Transverse colon (tissue), 4 donors: ENCODE data around the gene DAAM1. TPM values are rescaled to one million over a fixed set of nuclear protein-coding genes. Genes with fewer than 3 reads are reported as not detected.

ENCODE experiments used
- DNase-seq: peaks from one replicate; pipeline ENCODE4 v3.0.0-alpha.2; 2019
- H3K27ac ChIP-seq, 4 donors: fragments of 200-600 bp; sonication (generic); 2 replicates each; pipeline ENCODE4 v1.5.1; 2016 to 2018; ENCODE audit warnings: inconsistent platforms in 4 of 4
- H3K27me3 ChIP-seq: fragments of 200-600 bp; sonication (generic); 2 replicates; pipeline ENCODE4 v1.5.1; 2017; ENCODE audit warnings: inconsistent platforms
- H3K36me3 ChIP-seq, 4 donors: fragments of 200-600 bp; sonication (generic); 2 replicates each; pipeline ENCODE4 v1.5.1; 2017 to 2019; ENCODE audit warnings: inconsistent platforms in 4 of 4
- H3K4me1 ChIP-seq, 4 donors: fragments of 200-600 bp; sonication (generic); 2 replicates each; pipeline ENCODE4 v1.5.1; 2017 to 2020; ENCODE audit warnings: inconsistent platforms in 4 of 4
- H3K4me3 ChIP-seq, 4 donors: fragments of 200-600 bp; sonication (generic); 1 replicate in 1 of 4; 2 replicates in 3 of 4; pipeline versions ENCODE4 v1.5.1 to v1.6.1; 2017 to 2019; ENCODE audit warnings: inconsistent platforms in 4 of 4
- H3K9me3 ChIP-seq, 2 donors: fragments of 200-600 bp; sonication (generic); 2 replicates each; pipeline ENCODE4 v1.5.1; 2017 to 2019; ENCODE audit warnings: inconsistent platforms in 2 of 2
- CTCF ChIP-seq, 5 experiments: fragments of 200-600 bp in 3 of 5; fragments of 450-650 bp in 2 of 5; sonication (generic) in 3 of 5; IDR thresholded peaks; 1 replicate in 2 of 5; 2 replicates in 3 of 5; pipeline ENCODE4 v1.5.1; 2016 to 2017; ENCODE audit warnings: antibody characterized with exemption in 5 of 5, inconsistent platforms in 3 of 5, mild to moderate bottlenecking in 2 of 5, moderate library complexity in 1 of 5
- EP300 ChIP-seq: sonication (generic); formaldehyde crosslinking; IDR thresholded peaks from one replicate; pipeline ENCODE4 v1.6.1; 2017; ENCODE audit warnings: antibody characterized with exemption, low read depth
- POLR2A ChIP-seq: fragments of 450-650 bp; IDR thresholded peaks from one replicate; pipeline ENCODE4 v1.6.1; 2016; ENCODE audit warnings: antibody characterized with exemption, mild to moderate bottlenecking, moderate library complexity
- POLR2AphosphoS5 ChIP-seq, 3 donors: sonication (generic); formaldehyde crosslinking; IDR thresholded peaks; one replicate each; pipeline ENCODE4 v1.6.1; 2016; ENCODE audit warnings: antibody characterized with exemption in 3 of 3
- WGBS, 2 donors: methylation state at CpG; one replicate each; pipeline ENCODE4 v1.1.5; 2018; ENCODE audit warnings: low coverage in 1 of 2; 5-methylcytosine and 5-hydroxymethylcytosine counted together
- in situ Hi-C, 4 donors: fragments of 200-750 bp; cut with MboI; loops; one replicate each; pipeline versions ENCODE4 v1.15.0 to v1.15.1; 2017; ENCODE audit warnings: low sequenced_read_pairs in 3 of 4, low pct_ligation_motif_present in 1 of 4, low pct_unique_long_range_greater_than_20kb in 1 of 4
- intact Hi-C: fragments of 100-400 bp; cut with DNase I; formaldehyde crosslinking; loops from one replicate; pipeline ENCODE4 v1.15.1; 2023; ENCODE audit warnings: low total_unique reads
- total RNA-seq, 4 donors: library from RNA; depleted of rRNA; stranded (reverse); fragments of >200 nt; gene quantifications; one replicate each; pipeline ENCODE4 v1.1.0, GENCODE V29; 2016

The DAAM1 gene
- total RNA-seq, 4 donors from 2014 or later = 23.9 to 44.5 (median 42.8) TPM

- no peaks in the 10 kb centered on the region for H3K27me3 ChIP-seq
- H3K27ac ChIP-seq = peak overlapping the region; percentile 56 to 84 (median 70)
- intact Hi-C loops (no loop called here), in situ Hi-C loops (no loop called here)
- no peak for TF ChIP-seq CTCF (IDR thresholded peaks at IDR 0.05)
- peak in 2 of 3 donors; percentile 36 to 39 for TF ChIP-seq POLR2AphosphoS5 (IDR thresholded peaks at IDR 0.05)
- H3K9me3 ChIP-seq = no peaks in the 10 kb centered on the region
- peak; percentile 48 for DNase-seq
- H3K4me1 ChIP-seq = peaks cover 16 to 41% (median 18%) of the 10 kb centered on the region in 4 donors
- no peak overlapping the region for H3K4me3 ChIP-seq
- WGBS, 2 donors = 63 to 66% methylated on average over 4 of the region's 4 CpGs
- H3K36me3 ChIP-seq = peaks cover 0 to 5% (median under 1%) of the 10 kb centered on the region in 4 donors
Observed at GRCh38 chr14:59337141-59337611, 148.7 kb downstream of the DAAM1 start.

GRCh38 chr14:59338761-59339160 is 150.3 kb downstream of the DAAM1 start:
- in situ Hi-C loops = no loop called here
- DNase-seq = no peak
- no peaks in the 10 kb centered on the region for H3K9me3 ChIP-seq
- peaks cover 0 to 5% (median under 1%) of the 10 kb centered on the region in 4 donors for H3K36me3 ChIP-seq
- no peaks in the 10 kb centered on the region for H3K27me3 ChIP-seq
- H3K4me3 ChIP-seq = no peak overlapping the region
- peak overlapping the region in 1 of 4 donors; percentile 84 for H3K27ac ChIP-seq
- intact Hi-C loops = no loop called here
- no peak for TF ChIP-seq POLR2AphosphoS5 (IDR thresholded peaks at IDR 0.05)
- no peak for TF ChIP-seq EP300
- TF ChIP-seq CTCF (IDR thresholded peaks at IDR 0.05) = no peak
- no peak for TF ChIP-seq POLR2A
- WGBS, 2 donors = 80 to 82% methylated on average over 2 to 3 of the region's 3 CpGs
- H3K4me1 ChIP-seq = peaks cover 8 to 28% (median 15%) of the 10 kb centered on the region in 4 donors

GRCh38 chr14:59339524-59340330 is 151.3 kb downstream of the DAAM1 start:
- in situ Hi-C loops (no loop called here), intact Hi-C loops (no loop called here)
- H3K27me3 ChIP-seq = no peaks in the 10 kb centered on the region
- peaks cover 0 to 5% (median under 1%) of the 10 kb centered on the region in 4 donors for H3K36me3 ChIP-seq
- DNase-seq = no peak
- no peak overlapping the region for H3K4me3 ChIP-seq
- peaks cover 0 to 22% (median 14%) of the 10 kb centered on the region in 4 donors for H3K4me1 ChIP-seq
- 86 to 90% methylated on average over 1 to 6 of the region's 6 CpGs for WGBS, 2 donors
- peak overlapping the region in 2 of 4 donors; percentile 8 to 75 for H3K27ac ChIP-seq
- TF ChIP-seq POLR2A = no peak
- no peak for TF ChIP-seq POLR2AphosphoS5 (IDR thresholded peaks at IDR 0.05)
- TF ChIP-seq EP300 = no peak
- no peak for TF ChIP-seq CTCF (IDR thresholded peaks at IDR 0.05)
- no peaks in the 10 kb centered on the region for H3K9me3 ChIP-seq

- no peak overlapping the region for H3K4me3 ChIP-seq
- in situ Hi-C loops = no loop called here
- no peaks in the 10 kb centered on the region for H3K9me3 ChIP-seq
- no peak for DNase-seq
- intact Hi-C loops = no loop called here
- no peaks in the 10 kb centered on the region for H3K27me3 ChIP-seq
- TF ChIP-seq POLR2A = no peak
- no peak for TF ChIP-seq CTCF (IDR thresholded peaks at IDR 0.05)
- no peak for TF ChIP-seq EP300
- no peak for TF ChIP-seq POLR2AphosphoS5 (IDR thresholded peaks at IDR 0.05)
- H3K36me3 ChIP-seq = peaks cover 0 to 5% (median 0%) of the 10 kb centered on the region in 4 donors
- H3K27ac ChIP-seq = peak overlapping the region in 1 of 4 donors; percentile 75
- 93 to 95% methylated on average over 4 of the region's 4 CpGs for WGBS, 2 donors
- peaks cover 0 to 14% (median 11%) of the 10 kb centered on the region in 4 donors for H3K4me1 ChIP-seq
Observed at GRCh38 chr14:59341858-59342477, 153.5 kb downstream of the DAAM1 start.
